GM21619 (cell line): ENCODE measurements around the gene CGRRF1.

Experiments
- ATAC-seq: cut with Tn5 transposase; IDR thresholded peaks from one replicate; pipeline ENCODE4 v1.9.1; 2021; ENCODE audit not compliant: unreplicated experiment

Gene CGRRF1

DNA sequence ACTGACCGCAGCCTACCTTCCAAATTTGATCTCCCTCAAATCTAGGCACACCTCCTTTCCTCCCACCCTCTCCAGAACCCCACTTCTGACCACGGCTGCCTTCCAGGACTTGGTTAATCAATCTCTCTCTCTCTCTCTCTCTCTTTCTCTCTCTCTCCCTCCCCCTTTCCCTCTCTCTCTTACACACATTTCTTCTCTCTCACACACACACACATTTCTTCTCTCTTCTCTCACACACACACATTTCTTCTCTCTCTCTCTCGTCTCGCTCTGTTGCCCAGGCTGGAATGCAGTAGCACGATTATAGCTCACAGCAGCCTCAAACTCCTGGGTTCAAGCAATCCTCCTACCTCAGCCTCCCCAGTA lies 20.4 kb upstream of the CGRRF1 start:
- no peak for ATAC-seq

DNA sequence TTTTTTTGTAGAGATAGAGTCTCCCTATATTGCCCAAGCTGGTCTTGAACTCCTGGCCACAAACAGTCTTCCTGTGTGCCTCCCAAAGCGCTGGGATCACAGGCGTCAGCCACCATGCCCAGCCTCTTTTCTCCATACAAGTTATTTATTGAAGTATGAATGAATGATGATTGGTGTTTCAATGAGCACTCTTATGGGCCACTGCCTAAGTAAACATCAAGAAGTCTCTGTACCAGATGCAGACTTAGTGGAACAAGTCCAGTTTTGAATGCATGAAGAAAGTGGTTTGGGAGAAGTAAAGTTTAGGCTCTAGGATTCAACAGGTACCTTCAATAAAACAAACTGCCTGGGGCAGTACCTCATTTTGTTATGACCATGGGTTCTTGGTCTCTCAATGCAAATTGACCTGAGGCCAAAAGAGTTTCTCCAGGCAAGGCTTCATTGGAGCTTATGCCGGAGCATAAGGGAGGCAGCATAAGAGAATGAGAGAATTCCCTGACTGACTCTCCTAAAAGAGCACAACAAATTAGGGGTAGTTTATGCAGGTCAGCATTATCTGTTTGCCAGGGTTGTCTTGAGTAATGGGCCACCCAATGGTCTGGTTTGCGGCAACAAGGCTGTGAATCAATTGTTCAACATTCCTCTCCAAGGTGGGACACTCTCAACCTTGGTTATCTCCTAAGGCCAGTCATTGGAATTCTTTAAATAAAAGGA lies 19.8 kb upstream of the CGRRF1 start:
- no peak for ATAC-seq

DNA sequence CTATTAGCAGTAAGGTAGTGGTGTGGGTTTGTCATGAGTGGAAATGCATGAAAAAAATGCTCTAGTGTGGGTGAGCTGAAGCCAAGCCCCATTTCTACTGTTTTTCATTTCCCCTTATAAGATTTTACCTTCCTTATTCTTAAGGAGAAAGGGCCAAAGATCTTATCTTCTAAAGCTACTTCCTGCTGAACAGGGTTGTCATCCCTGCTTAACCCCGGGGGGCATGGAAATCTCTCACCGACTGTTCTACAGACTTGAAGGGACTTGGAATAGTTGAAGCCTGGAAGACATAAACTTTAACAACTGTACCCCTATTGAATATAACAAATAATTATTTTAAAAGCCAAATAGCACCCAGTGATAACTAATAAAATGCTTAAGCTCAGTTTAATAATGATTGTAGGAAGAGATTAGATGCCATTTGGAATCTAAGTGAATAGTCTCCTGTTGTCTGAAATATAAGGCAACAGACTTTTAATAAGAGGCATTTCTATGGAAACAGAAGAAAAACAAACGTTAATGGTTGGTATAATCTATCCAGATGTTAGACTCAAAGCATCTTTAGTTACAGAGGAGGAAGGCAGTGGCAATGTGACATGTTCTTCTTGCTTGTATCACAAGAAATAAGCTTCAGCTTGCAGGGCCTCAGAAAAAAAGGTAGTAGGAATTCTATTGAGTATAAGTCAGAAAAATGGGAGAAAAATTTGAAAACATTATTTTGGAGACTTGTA lies 19.1 kb upstream of the CGRRF1 start:
- no peak for ATAC-seq

DNA sequence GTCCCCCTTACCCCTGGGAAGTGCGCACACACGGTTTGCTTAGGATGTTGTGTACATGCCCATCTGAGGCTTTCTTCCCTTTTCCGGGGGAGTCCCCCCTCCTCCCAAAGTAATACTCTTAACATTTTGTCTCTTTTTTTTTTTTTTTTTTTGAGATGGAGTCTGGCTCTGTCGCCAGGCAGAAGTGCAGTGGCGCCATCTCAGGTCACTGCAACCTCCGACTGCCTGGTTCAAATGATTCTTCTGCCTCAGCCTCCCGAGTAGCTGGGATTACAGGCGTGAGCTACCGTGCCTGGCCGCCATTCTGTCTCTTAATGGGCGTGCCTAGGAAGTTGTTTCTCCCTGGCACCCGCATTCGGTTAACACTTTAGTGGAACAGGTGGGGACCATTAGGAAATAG lies 16.4 kb upstream of the CGRRF1 start:
- no peak for ATAC-seq

DNA sequence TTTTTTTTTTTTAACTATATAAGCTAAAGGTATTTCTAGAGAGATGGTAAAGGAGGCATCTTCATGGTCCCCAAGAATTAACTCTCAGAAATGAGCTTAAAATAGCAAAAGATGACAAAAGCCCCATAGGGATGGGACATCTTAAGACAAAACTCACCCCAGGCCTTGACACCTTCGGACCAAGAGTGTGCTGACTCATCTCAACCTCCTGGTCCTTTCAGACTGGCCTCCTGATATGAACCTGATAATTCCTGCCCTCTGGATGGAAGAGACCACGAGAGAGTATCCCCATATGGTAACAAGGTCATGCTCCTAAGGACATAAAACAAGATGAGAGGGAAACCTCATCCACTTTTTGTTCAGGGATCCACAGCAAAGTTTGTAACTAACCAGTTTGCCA lies 12.5 kb upstream of the CGRRF1 start:
- no peak for ATAC-seq

DNA sequence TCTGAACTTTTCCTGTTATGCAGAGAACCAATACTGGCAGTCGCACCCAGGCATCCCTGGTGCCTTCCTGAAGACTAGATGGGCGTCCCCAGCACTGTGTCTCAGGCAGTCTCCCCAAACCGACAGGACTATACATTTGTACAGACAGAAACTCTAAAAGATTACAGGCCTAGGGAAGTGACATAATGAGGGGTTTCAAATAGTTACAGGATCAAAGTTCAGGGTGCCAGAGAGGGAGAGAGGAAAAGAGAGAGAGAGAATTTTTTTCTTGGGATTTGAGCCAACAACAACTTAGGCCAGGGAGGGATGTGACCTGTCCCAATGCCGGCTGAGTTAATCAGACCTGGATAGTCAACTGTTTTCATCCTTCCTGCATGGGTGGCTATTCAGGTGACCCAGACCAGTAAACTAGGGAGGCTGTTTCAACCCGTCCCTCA lies 11.6 kb upstream of the CGRRF1 start:
- no peak for ATAC-seq

DNA sequence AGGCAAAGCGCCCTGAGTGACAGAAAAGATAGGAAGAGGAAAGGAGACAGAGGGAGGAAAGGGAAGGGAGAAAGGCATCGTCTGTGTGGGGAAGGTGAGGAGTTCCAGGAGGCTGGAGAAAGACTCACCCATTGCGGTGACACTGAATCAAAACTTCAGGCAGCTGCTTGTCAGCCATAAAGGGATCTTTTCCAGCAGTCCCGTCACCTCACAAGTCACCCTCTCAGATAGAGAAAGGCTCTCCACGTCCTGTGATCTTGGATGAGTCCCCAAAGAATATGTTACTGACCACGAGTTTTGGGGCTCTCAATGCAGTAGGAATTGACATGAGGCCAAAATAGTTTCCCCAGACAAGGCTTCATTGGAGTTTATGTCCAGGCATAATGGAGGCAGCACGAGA lies 11.1 kb upstream of the CGRRF1 start:
- no peak for ATAC-seq

DNA sequence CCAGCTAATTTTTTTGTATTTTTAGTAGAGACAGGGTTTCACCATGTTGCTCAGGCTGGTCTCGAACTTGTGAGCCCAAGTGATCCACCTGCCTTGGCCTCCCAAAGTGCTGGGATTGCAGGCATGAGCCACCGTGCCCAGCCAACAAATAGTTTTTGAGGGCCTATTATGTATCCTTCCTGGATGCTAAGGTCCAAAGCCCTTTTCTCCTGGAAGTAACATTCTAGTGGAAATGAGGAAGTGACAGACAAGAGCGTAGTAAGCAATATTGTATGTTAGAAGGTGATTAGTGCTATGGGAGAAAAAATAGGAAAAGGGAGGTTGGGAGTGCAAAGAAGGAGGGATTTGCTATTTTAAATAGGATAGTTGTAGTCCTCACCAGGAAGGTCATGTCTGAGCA lies 9.0 kb upstream of the CGRRF1 start:
- no peak for ATAC-seq

DNA sequence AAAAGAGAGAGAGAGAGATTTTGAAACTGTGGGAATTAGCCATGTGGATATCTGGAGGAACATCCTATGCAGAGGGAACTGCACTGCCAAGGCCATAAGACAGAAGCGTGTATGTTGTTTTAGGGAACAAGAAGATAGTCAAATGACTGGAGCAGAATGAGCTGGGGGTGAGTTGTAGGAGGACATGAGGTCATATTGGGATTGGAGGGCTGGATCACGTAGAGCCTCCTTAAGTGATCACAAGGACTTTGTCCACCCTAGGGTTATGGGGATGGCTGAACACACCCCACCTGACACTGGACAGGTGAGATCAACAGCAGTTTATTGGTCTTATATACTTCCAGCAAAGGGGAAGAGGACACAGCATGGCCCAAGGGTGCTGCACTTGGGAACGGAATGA lies 8.2 kb upstream of the CGRRF1 start:
- no peak for ATAC-seq

DNA sequence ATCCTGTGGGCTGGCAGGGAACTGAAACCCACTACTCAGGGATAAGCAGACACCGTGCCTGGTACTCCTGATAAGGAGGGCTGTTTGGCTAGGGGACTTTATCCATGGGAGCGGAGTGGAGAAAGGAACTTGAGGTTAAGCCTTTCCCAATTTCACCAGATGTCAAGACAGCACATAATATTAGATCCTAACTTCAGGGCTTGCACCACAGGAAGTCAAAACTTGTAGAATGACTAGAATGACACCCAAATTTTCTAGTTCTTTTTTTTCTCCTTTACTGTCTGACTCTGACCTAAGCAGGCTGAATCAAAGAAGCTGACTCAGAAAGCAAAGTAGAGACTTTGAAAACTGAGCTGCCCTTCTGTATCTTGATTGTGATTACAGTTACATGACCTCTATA lies 7.1 kb upstream of the CGRRF1 start:
- ATAC-seq = no peak

DNA sequence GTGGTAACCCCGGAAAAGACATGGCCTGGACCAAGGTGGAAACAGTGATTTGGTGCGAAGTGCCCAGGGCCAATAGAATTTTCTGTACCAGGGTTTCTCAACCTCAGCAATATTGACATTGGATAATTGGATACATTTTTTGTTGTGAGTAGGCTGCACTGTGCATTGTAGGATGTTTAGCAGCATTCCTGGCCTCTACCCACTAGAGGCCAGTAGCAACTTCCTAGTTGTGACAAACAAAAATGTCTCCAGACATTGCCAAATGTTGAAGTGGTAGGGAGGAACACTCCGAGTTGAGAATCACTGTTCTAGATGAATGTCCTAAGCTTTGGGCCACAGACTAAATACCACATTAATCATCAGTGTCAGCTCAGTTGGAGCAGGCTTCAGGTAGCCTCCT lies 6.2 kb upstream of the CGRRF1 start:
- no peak for ATAC-seq

DNA sequence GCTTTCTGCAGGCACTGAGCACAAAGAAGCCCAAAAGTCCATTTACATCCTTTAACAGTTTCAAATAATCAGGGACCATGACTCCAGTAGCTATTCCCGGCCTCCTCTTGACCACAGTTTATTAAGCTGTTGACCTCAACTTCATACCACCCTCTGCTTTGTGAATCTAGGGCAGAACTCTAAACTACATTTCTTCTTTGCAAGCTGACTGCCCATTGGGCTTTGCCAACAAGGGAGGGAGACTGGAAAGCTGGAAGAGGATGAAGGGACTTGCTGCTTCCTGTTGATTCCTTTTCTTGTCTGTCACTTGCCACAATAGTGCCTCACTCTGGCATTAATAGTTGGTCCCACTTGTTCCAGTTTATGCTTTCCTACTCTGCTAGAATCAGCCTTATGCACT lies 2.7 kb downstream of the CGRRF1 start:
- ATAC-seq = no peak

DNA sequence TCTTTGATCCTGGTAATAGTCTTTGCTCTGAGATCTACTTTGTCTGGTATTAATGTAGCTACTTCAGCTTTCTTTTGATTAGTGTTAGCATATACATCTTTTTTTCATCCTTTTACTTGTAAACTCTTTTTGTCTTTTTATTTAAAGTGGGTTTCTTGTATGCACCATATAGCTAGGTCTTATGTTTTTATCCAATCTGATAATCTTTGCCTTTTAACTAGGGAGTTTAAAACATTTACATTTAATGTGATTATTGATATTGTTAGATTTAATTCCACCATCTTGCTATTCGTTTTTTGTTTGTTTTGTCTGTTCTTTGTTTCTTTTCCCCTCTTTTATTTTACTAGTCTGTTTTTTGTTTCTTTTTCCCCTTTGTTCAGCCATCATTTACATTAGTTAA lies 6.0 kb downstream of the CGRRF1 start:
- ATAC-seq = no peak

DNA sequence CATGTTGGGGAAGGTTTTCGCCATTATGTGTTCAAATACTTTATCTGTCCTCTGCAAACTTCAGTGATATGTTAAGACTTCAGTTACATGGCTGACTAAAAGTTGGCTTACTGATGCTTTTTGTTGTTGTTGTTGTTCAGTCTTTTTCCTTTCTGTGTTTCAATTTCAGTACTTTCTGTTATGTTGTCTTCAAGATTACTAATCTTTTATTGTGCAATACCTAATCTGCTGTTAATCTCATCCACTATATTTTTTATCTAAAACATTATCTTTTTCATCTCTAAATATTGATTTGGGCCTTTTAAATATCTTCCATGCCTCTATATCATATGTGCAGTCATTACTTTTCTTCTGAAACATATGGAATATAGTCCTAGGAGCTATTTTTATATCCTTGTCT lies 7.0 kb downstream of the CGRRF1 start:
- ATAC-seq = no peak

DNA sequence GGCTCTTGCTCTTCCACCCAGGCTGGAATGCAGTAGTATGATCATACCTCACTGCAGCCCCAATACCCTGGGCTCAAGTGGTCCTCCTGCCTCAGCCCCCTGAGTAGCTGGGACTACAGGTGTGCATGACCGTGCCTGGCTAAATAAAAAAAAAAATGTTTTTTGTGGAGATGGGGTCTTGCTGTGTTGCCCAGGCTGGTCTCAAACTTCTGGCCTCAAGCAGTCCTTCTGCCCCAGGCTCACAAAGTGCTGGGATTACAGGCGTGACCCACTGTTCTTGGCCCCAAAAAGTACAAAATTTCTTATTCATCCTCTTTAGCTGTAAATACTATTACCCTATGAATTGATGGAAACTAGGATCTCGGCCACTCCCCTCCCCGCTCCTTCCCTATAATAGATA lies 14.7 kb downstream of the CGRRF1 start:
- no peak for ATAC-seq

DNA sequence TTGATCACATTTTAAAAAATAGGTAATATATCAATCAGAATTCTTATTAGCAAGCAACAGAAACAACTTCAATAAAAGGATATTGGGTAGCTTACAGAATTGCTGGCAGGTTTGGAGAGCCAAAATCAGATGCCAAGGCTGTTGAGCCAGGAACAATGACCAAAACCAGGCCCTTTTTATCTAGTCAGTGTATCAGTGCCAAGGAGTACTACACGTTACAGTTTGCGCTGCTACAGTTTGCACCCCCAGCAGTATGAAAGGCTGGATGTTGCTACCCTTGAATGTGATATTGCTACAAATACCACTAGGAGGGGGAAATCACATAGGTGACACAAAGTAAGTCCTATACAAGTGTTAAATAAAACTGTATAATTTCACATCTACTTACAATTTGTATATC lies 19.3 kb downstream of the CGRRF1 start:
- ATAC-seq = no peak

DNA sequence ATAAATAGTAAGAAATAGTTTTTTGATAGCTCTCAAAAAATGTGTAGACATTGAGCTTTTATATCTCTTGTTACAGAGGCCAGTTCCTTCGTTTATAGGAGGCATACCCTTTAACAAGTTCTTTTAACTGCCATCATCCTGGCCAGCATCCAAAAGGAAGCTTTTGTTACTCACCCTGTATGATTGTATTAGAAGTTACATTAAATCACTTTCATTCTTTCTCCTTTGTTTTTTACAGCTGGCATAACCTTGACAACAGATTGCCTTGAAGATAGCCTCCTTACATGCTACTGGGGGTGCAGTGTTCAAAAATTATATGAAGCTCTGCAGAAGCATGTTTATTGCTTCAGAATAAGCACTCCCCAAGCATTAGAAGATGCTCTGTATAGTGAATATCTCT lies 20.1 kb downstream of the CGRRF1 start:
- ATAC-seq = no peak

DNA sequence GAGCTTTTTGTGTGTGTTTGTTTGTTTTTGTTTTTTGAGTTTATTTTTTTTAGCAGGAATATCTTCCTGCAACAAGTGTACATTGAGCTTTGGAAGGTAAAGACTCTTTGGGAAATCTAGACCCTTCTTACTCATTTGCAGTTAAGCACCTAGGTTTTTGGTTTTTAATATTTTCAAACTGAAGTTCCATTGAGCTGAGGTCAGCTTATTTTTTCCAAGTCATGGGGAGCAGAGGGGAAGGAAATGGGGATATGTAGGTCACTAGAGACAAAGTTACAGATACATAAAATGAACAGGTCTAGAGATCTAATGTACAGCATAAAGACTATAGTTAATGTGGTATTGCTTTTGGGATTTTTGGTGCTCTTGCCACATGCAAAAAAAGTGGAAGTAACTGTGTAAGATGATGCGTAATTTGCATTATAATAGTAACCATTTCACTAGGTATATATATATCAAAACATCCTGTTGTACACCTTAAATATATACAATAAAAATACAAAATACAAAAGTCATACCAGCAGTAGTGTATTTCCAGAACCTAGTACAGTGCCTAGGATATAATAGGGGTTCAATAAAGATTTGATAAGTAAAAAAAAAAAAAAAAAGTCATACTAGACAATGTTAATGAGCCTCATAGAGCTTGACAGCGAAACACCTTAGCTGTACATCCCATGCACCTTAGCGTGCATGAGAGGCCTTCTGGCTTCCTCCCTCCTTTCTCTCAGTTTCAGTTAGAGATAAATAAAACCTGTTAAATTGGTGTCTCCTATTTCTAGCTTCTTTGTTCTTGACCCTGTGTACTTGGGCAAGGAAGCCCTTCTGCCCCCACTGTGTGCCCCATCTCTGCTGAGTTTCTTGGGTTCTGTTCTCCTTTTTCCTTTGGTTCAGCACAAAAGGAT lies 22.7 kb downstream of the CGRRF1 start:
- ATAC-seq = peak; percentile 91

DNA sequence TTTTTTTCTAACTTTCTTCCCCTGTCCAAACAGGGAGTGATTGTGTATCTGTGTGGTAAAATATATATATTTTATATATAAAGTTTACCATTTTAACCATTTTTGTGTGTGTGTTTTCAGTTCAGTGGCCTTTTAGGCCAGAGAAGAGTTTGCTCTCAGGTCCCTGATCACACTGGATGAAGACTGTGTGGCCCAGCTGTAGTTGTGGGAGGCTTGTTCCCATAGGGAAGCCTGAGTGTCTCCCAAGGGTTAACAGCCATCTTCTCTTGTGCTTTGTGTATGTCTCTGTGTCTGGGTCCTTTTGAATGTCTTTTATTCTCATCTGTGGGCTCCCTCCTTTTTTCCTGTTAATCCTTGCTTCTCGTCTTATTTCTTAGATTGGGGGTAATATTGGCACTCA lies 23.4 kb downstream of the CGRRF1 start:
- no peak for ATAC-seq

DNA sequence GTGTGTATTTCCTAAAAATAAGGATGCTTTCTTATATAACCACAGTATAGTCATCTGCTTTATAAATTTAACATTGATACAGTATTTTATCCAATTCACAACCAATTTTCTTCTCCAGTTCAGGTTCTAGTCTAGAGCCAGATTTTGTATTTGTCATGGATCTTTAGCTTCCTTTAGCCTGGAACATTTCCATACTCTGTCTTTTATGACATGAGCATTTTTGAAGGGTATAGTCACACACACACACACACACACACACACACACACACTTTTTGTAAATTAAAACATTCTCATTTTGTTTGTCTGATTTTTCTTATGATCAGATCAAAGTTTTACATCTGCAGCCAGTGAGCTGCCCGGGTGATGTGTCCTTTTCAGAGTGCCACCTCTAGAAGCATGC lies 25.4 kb downstream of the CGRRF1 start:
- ATAC-seq = no peak

DNA sequence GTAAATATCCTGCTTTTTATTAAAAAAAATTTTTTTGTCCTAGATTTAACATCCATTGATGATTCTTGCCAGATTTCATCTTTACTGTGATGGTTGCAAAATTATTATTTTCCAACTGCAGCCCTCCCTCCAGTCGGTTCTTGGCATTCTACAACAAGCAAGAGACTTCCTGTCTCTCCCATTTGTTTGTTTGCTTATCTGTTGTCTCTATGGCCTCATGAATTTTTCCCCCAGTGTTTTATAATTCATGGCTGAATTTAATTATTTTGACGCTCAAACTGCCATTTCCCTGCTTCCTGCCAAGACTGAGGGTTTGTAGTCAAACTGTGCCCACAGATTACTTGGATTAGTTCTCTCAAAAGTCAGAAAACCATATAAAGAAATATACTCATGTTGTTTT lies 25.9 kb downstream of the CGRRF1 start:
- ATAC-seq = no peak

DNA sequence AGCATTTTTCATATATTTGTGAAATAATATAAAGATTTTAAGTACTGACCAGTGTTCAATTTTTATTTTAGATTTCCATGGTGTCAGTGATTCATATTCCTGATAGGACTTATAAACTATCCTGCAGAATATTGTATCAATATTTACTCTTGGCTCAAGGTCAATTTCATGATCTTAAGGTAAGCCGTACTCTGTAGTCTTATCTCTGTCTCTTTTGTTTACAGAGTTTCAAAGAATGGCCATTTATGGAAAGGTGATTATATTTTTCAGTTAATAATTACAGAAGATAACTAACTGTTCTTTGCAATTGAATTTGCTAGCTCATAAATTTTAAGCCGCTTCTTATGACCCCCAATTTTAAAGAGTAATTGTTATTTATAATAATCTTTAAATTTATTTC lies 27.9 kb downstream of the CGRRF1 start:
- no peak for ATAC-seq
